ENCODE measurements around the gene IFT88.

Gene IFT88

GRCh38 chr13:20691616-20692015 is 124.7 kb downstream of the IFT88 start:
- DNase-seq (ENCODE audit: low spot score), result no peak
- no peak for TF ChIP-seq CTCF (IDR thresholded peaks at IDR 0.05)
- no peak overlapping the region for H3K4me3 ChIP-seq
- H3K27ac ChIP-seq, result no peak overlapping the region

DNA sequence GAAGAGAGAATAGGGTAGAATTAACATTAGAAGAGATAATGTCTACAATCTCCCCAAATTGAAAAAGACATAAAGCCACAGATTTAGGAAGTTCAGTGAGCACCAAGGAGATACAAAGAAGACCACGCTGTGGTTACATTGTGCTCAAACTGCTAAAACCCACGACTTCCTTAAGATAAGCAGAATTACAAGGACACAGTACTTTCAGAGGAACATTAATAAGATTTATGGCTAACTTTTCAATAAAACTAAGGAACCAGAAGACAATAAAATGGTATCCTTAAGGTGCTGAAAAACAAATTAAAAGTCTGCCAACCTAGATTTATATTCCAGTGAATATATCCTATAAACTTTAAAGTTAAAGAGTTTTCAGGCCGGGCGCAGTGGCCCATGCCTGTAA is 129.1 kb downstream of the IFT88 start:
- no peak overlapping the region for H3K27ac ChIP-seq
- no peak overlapping the region for H3K4me3 ChIP-seq
- DNase-seq (ENCODE audit: low spot score), result no peak
- TF ChIP-seq CTCF (IDR thresholded peaks at IDR 0.05), result no peak

GRCh38 chr13:20699715-20700114 is 132.8 kb downstream of the IFT88 start:
- no peak for DNase-seq (ENCODE audit: low spot score)
- TF ChIP-seq CTCF (IDR thresholded peaks at IDR 0.05), result no peak
- H3K4me3 ChIP-seq, result no peak overlapping the region
- H3K27ac ChIP-seq, result no peak overlapping the region

DNA sequence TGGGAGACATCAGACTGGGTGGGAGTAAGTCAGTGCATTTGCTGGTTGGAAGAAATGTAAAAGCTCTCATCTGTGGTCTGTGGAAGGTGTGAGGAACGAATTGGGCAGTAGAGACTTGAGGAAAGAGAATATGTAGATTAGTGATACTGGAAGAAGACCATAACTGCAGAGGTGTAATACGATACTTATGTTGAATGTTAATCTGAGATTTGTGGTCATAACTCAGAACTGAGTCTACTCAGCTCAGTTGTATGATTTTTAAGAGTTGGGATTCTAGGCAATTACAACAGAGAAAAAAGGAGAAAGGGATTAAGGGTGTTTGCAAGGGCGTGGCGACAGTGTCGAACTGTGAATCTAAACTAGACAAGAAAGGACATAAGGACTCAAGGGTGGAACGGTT is 133.3 kb downstream of the IFT88 start:
- no peak for TF ChIP-seq CTCF (IDR thresholded peaks at IDR 0.05)
- no peak overlapping the region for H3K4me3 ChIP-seq
- H3K27ac ChIP-seq, result no peak overlapping the region
- DNase-seq (ENCODE audit: low spot score), result no peak

DNA sequence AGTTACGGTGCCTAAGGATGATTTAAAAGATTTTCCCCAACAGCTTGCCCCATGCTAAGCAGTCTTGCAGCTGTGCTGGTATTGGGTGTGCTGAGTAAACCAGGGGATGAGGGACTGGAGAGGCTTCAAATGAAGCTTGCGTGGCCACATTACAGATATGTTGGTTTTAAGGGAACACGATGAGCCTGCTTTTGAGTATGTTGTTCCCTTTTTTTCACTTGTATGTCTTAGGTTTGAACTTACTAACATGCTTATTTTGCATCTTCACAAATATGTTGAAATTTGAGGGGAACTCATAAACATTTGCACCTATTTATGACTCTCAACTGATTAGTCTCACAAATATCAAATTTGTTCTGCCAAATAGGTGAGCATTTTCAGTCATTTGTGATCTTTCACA is 134.5 kb downstream of the IFT88 start:
- no peak for DNase-seq (ENCODE audit: low spot score)
- no peak for TF ChIP-seq CTCF (IDR thresholded peaks at IDR 0.05)
- Histone ChIP-seq H3K4me3 (no peak overlapping the region), H3K27ac (no peak overlapping the region)

DNA sequence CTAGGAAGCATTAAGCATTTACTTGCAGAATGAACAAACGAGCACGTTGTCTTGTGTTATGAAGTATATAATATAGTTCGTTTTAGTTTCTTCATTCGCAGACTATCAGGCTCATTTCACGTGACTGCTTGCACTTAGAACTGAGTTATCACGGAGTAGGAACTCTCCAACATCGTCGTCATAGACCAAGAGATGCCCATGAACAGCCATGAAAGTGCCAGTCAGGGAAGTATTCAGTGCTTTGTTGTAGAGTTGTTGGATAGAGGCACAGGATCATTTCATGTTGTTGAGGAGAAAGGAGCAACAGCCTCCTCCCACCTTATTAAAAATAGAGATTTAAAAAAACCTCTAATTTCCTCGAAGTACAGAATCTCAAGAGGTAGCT is 135.6 kb downstream of the IFT88 start:
- Histone ChIP-seq H3K4me3 (peak overlapping the region; percentile 83), H3K27ac (no peak overlapping the region)
- TF ChIP-seq CTCF (IDR thresholded peaks at IDR 0.05), result no peak
- DNase-seq (ENCODE audit: low spot score), result no peak

GRCh38 chr13:20702915-20703779 is 136.2 kb downstream of the IFT88 start, which contains the start of gene IL17D:
Gene IL17D (plus strand): TSS chr13:20703699. CDS start chr13:20704002, 303 bp downstream.
- H3K4me3 ChIP-seq, result peak within 1 kb of the TSS; percentile 83
- peak within 1 kb of the TSS in 1 of 2 donors; percentile 84 for H3K27ac ChIP-seq
- DNase-seq (ENCODE audit: low spot score), result no peak
- no peak for TF ChIP-seq CTCF (IDR thresholded peaks at IDR 0.05)
